GM12878 (cell line): Measurements from ENCODE around the gene DCTN5. TPM values are rescaled to one million over a fixed set of nuclear protein-coding genes. Genes with fewer than 3 reads are reported as not detected.

Experiments
- ATAC-seq: fragments of 200-7000 bp; cut with Tn5 transposase; 3 replicates; pipeline ENCODE4 v1.9.1; 2020; ENCODE audit warnings: mild to moderate bottlenecking, moderate library complexity
- BruUV-seq: library from RNA; stranded (reverse); fragments of 400-500 nt; replicated peaks from 2 replicates; lab custom pipeline; 2021; lab: Mats Ljungman, UMichigan
- CTCF ChIA-PET: fragments of 300-600 bp; sonication (Branson Sonifier 250); formaldehyde crosslinking; extraction: SDS; loops from one replicate; lab custom pipeline; 2021; ENCODE audit warnings: inconsistent platforms; lab: Yijun Ruan, JAX
- POLR2A ChIA-PET: fragments of 350-600 bp; formaldehyde crosslinking; extraction: SDS; loops from one replicate; lab custom pipeline; 2021; ENCODE audit warnings: inconsistent platforms; lab: Charles Lee
- RAD21 ChIA-PET: fragments of 300-600 bp; sonication (Branson Sonifier 250); formaldehyde crosslinking; loops from one replicate; lab custom pipeline; 2023; ENCODE audit warnings: antibody characterized with exemption; ENCODE audit not compliant: unreplicated experiment; lab: Charles Lee
- SMC1A ChIA-PET: fragments of 300-600 bp; sonication (Branson Sonifier 250); formaldehyde crosslinking; loops from one replicate; lab custom pipeline; 2023; ENCODE audit not compliant: unreplicated experiment, uncharacterized antibody; lab: Charles Lee
- DNase-seq: peaks from one replicate; pipeline ENCODE4 v3.0.0-alpha.2; 2011; ENCODE audit warnings: low read depth, low spot score
- FAIRE-seq: peaks from 3 replicates; lab custom pipeline; 2011; peaks lifted over from hg19 to GRCh38; lab: Jason Lieb, UNC
- H2AFZ ChIP-seq: 2 replicates; pipeline ENCODE4 v1.6.0; 2011; ENCODE audit warnings: low read depth, low read length, control low read depth; ENCODE audit not compliant: control insufficient read depth
- H3K27ac ChIP-seq: 2 replicates; pipeline ENCODE4 v1.5.1; 2011; ENCODE audit warnings: control low read depth; ENCODE audit not compliant: control insufficient read depth, insufficient read depth
- H3K27me3 ChIP-seq, 2 experiments: replicated peaks in 1 of 2; 2 replicates each; pipeline versions ENCODE4 v1.6.0 to v1.6.1; 2011; ENCODE audit warnings: low read length in 1 of 2; ENCODE audit not compliant: control insufficient read depth in 2 of 2, insufficient read depth in 2 of 2
- H3K36me3 ChIP-seq, 2 experiments: 2 replicates each; pipeline ENCODE4 v1.5.1; 2011; ENCODE audit warnings: low read length in 1 of 2; ENCODE audit not compliant: control insufficient read depth in 2 of 2, insufficient read depth in 2 of 2
- H3K4me1 ChIP-seq: 2 replicates; pipeline ENCODE4 v1.6.1; 2011; ENCODE audit warnings: mild to moderate bottlenecking, low read length, moderate library complexity, mixed read lengths; ENCODE audit not compliant: control insufficient read depth, insufficient read depth
- H3K4me2 ChIP-seq: 2 replicates; pipeline ENCODE4 v1.6.0; 2011; ENCODE audit warnings: control low read depth; ENCODE audit not compliant: control insufficient read depth, insufficient read depth
- H3K4me3 ChIP-seq: fragments of 200-600 bp; sonication (generic); 2 replicates; pipeline ENCODE4 v1.5.1; 2016
- H3K79me2 ChIP-seq: 2 replicates; pipeline ENCODE4 v1.6.0; 2011; ENCODE audit warnings: low read length; ENCODE audit not compliant: control insufficient read depth, insufficient read depth
- H3K9ac ChIP-seq: 2 replicates; pipeline ENCODE4 v1.8.0; 2011; ENCODE audit warnings: low read length, control low read depth, mixed read lengths; ENCODE audit not compliant: control insufficient read depth, insufficient read depth
- H3K9me3 ChIP-seq: replicated peaks from 3 replicates; pipeline ENCODE4 v1.5.1; 2011; ENCODE audit warnings: mild to moderate bottlenecking, low read length; ENCODE audit not compliant: control insufficient read depth, insufficient read depth
- H4K20me1 ChIP-seq: 2 replicates; pipeline ENCODE4 v1.6.0; 2011; ENCODE audit not compliant: control insufficient read depth, insufficient read depth
- ATF2 ChIP-seq: IDR thresholded peaks from 2 replicates; pipeline ENCODE4 v1.6.1; 2012; ENCODE audit warnings: low read length, inconsistent platforms
- BMI1 ChIP-seq: fragments of 450-650 bp; IDR thresholded peaks from 2 replicates; pipeline ENCODE4 v1.6.1; 2016; ENCODE audit warnings: mild to moderate bottlenecking, moderate library complexity, borderline replicate concordance
- CBX3 ChIP-seq: fragments of 200-600 bp; sonication (generic); IDR thresholded peaks from 2 replicates; pipeline ENCODE4 v1.6.1; 2016; ENCODE audit warnings: low read depth, borderline replicate concordance
- CHD2 ChIP-seq: IDR thresholded peaks from 2 replicates; pipeline ENCODE4 v1.6.1; 2011; ENCODE audit warnings: low read depth, low read length, improper control_type of control experiment, borderline replicate concordance
- E4F1 ChIP-seq: fragments of 450-650 bp; IDR thresholded peaks from 2 replicates; pipeline ENCODE4 v1.6.1; 2018; ENCODE audit warnings: borderline replicate concordance, mild to moderate bottlenecking; ENCODE audit not compliant: partially characterized antibody
- GATAD2B ChIP-seq: fragments of 450-650 bp; conservative IDR thresholded peaks from 2 replicates; pipeline ENCODE4 v1.6.1; 2017; ENCODE audit warnings: low read depth, mild to moderate bottlenecking, moderate library complexity
- IRF3 ChIP-seq: fragments of 450-650 bp; IDR thresholded peaks from 2 replicates; pipeline ENCODE4 v1.6.1; 2014; ENCODE audit warnings: mild to moderate bottlenecking
- IRF4 ChIP-seq: IDR thresholded peaks from 2 replicates; pipeline ENCODE4 v1.6.1; 2011; ENCODE audit warnings: low read depth, low read length
- KLF5 ChIP-seq: fragments of 450-650 bp; IDR thresholded peaks from 2 replicates; pipeline ENCODE4 v1.6.1; 2014; ENCODE audit warnings: mild to moderate bottlenecking; ENCODE audit not compliant: partially characterized antibody
- NFYB ChIP-seq: IDR thresholded peaks from 2 replicates; pipeline ENCODE4 v1.6.1; 2011; ENCODE audit warnings: low read depth, mild to moderate bottlenecking, low read length, improper control_type of control experiment, moderate library complexity; ENCODE audit not compliant: insufficient read depth
- NKRF ChIP-seq: fragments of 450-650 bp; conservative IDR thresholded peaks from 2 replicates; pipeline ENCODE4 v1.6.1; 2017; ENCODE audit warnings: mild to moderate bottlenecking, moderate library complexity
- RAD21 ChIP-seq: IDR thresholded peaks from 2 replicates; pipeline ENCODE4 v1.6.1; 2011; ENCODE audit warnings: mild to moderate bottlenecking, low read depth, low read length, moderate library complexity; ENCODE audit not compliant: insufficient read depth
- REST ChIP-seq: IDR thresholded peaks from 2 replicates; pipeline ENCODE4 v1.6.1; 2012; ENCODE audit warnings: mild to moderate bottlenecking, low read depth, low read length
- SREBF2 ChIP-seq: IDR thresholded peaks from 2 replicates; pipeline ENCODE4 v1.6.1; 2012; ENCODE audit warnings: mild to moderate bottlenecking, low read length
- WGBS: methylation state at CpG from one replicate; pipeline ENCODE4 v1.1.6; 2016; ENCODE audit warnings: low lambda C conversion rate; ENCODE audit not compliant: insufficient replicate concordance, insufficient coverage; ENCODE audit errors: missing lambda C conversion rate; 5-methylcytosine and 5-hydroxymethylcytosine counted together
- in situ Hi-C: fragments of 300-500 bp; cut with MboI; formaldehyde crosslinking; loops from 9 replicates; pipeline ENCODE4 v1.14.3; 2018; ENCODE audit warnings: mixed read lengths
- intact Hi-C: fragments of 100-400 bp; cut with micrococcal nuclease; formaldehyde crosslinking; loops from one replicate; pipeline ENCODE4 v1.14.2; 2022; ENCODE audit not compliant: unreplicated experiment
- polyA plus RNA-seq, 11 experiments: library from polyadenylated mRNA; depleted of rRNA in 4 of 11; unstranded in 6 of 11; stranded (reverse) in 5 of 11; fragments of >200 nt; fragmentation: Nextera tagmentation in 4 of 11; fragmentation: Illumina TruSeq in 1 of 11; extraction: Ambion mirVana in 4 of 11; extraction: Trizol in 1 of 11; gene quantifications; 1 replicate in 1 of 11; 2 replicates in 10 of 11; pipeline versions ENCODE4 v1.2.1 to v1.2.3, GENCODE V29; 2011 to 2016; ENCODE audit warnings: inconsistent platforms in 2 of 11, missing spikeins in 2 of 11, low read depth in 1 of 11
- total RNA-seq, 4 experiments: library from RNA; depleted of rRNA in 3 of 4; stranded (reverse); fragments of >200 nt in 3 of 4; fragmentation: Illumina TruSeq in 1 of 4; extraction: Trizol in 1 of 4; gene quantifications; 2 replicates each; pipeline versions ENCODE4 v1.2.1 to v1.2.3, GENCODE V29; 2013 to 2021

Gene DCTN5
- total and polyA plus RNA-seq, 10 of the 15 experiments (the other 5 are each of a cell fraction or from before 2014, with no cell fraction given): 49.1 to 153 (median 81.4) TPM

- H4K20me1 ChIP-seq: no peaks in the 10 kb centered on the region
- H3K9me3 ChIP-seq: peaks cover 14% of the 10 kb centered on the region; the same call in 2 of the 3 replicates
- ChIA-PET CTCF (no interaction called here), SMC1A (no interaction called here), RAD21 (no interaction called here), POLR2A (interaction anchor here (0.6 kb wide), 1 partner anchor 123 kb away, joined by 3 read pairs; no protein-coding TSS in a partner anchor)
- no peaks in the 10 kb centered on the region for H3K4me1 ChIP-seq
- no peak overlapping the region for H3K9ac ChIP-seq
- 24% methylated on average over 4 of the region's 4 CpGs for WGBS
- no peak overlapping the region for H3K27ac ChIP-seq
- no peak for FAIRE-seq
- ATAC-seq: no peak
- intact Hi-C loops (no loop called here), in situ Hi-C loops (no loop called here)
- H3K4me2 ChIP-seq: no peak overlapping the region
- H3K79me2 ChIP-seq: no peaks in the 10 kb centered on the region
- no peak for DNase-seq
- no peaks in the 10 kb centered on the region for H3K27me3 ChIP-seq
- no peak overlapping the region for H2AFZ ChIP-seq
- H3K36me3 ChIP-seq: no peaks in the 10 kb centered on the region
- H3K4me3 ChIP-seq: no peak overlapping the region
- no TSS peak for BruUV-seq
- TF ChIP-seq CBX3 (no peak), KLF5 (no peak), GATAD2B (no peak), CHD2 (no peak), RAD21 (no peak), REST (no peak), E4F1 (no peak), SREBF2 (no peak), NFYB (no peak), IRF4 (no peak), BMI1 (no peak), ATF2 (no peak), NKRF (no peak), IRF3 (no peak)
These were observed 65.2 kb downstream of the DCTN5 start for GRCh38 chr16:23706439-23706838.
